IMR-90 (cell line): ENCODE measurements around the gene CHAF1B.

Experiments used
- CEBPB ChIP-seq: IDR thresholded peaks from 2 replicates; pipeline ENCODE4 v1.6.1; 2012; ENCODE audit warnings: low read depth, low read length, improper control_type of control experiment
- CHD1 ChIP-seq: IDR thresholded peaks from 2 replicates; pipeline ENCODE4 v1.6.1; 2012; ENCODE audit warnings: low read depth, low read length, improper control_type of control experiment
- CTCF ChIP-seq: conservative IDR thresholded peaks from 2 replicates; pipeline ENCODE4 v1.5.1; 2012; ENCODE audit warnings: mild to moderate bottlenecking, low read depth, low read length, improper control_type of control experiment
- ELK1 ChIP-seq: fragments of 150-350 bp; IDR thresholded peaks from 2 replicates; pipeline ENCODE4 v1.6.1; 2016; ENCODE audit warnings: low read depth, mild to moderate bottlenecking, low read length, moderate library complexity, borderline replicate concordance
- FOS ChIP-seq: fragments of 150-350 bp; IDR thresholded peaks from 2 replicates; pipeline ENCODE4 v1.6.1; 2016; ENCODE audit warnings: low read depth, low read length
- MXI1 ChIP-seq: IDR thresholded peaks from 2 replicates; pipeline ENCODE4 v1.6.1; 2012; ENCODE audit warnings: low read depth, mild to moderate bottlenecking, low read length, moderate library complexity, borderline replicate concordance
- POLR2A ChIP-seq: IDR thresholded peaks from 2 replicates; pipeline ENCODE4 v1.6.1; 2012; ENCODE audit warnings: mild to moderate bottlenecking, low read depth, low read length
- RAD21 ChIP-seq: IDR thresholded peaks from 2 replicates; pipeline ENCODE4 v1.6.1; 2012; ENCODE audit warnings: low read length, improper control_type of control experiment
- RCOR1 ChIP-seq: IDR thresholded peaks from 2 replicates; pipeline ENCODE4 v1.6.1; 2012; ENCODE audit warnings: mild to moderate bottlenecking, low read length, improper control_type of control experiment; ENCODE audit not compliant: insufficient replicate concordance

DNA sequence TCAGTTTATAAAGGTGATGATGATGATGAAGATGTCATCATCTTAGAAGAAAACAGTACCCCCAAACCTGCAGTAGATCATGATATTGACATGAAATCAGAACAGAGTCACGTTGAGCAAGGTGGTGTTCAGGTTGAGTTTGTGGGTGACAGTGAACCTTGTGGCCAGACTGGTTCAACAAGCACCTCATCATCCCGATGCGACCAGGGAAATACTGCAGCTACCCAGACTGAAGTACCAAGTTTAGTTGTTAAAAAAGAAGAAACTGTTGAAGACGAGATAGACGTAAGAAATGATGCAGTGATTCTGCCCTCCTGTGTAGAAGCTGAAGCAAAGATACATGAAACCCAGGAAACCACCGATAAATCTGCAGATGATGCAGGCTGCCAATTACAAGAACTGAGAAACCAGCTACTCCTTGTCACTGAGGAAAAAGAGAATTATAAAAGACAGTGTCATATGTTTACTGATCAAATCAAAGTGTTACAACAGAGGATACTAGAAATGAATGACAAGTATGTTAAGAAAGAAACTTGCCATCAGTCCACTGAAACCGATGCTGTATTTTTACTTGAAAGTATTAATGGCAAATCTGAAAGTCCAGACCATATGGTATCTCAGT lies 16.0 kb upstream of the CHAF1B start:
- TF ChIP-seq POLR2A: no peak
- no peak for TF ChIP-seq CHD1
- no peak for TF ChIP-seq CTCF
- TF ChIP-seq CEBPB: no peak
- TF ChIP-seq MXI1: no peak
- TF ChIP-seq RAD21: no peak
- TF ChIP-seq FOS: no peak
- no peak for TF ChIP-seq ELK1
- TF ChIP-seq RCOR1: no peak
